DND-41 (cell line): Measurements from ENCODE around the gene PINK1.

ENCODE experiments used
- ATAC-seq: fragments of 200-7000 bp; cut with Tn5 transposase; 3 replicates; pipeline ENCODE4 v1.9.1; 2021; ENCODE audit warnings: low read depth; ENCODE audit not compliant: insufficient read depth
- DNase-seq: peaks from one replicate; pipeline ENCODE4 v3.0.0-alpha.2; 2020
- H2AFZ ChIP-seq: 2 replicates; pipeline ENCODE4 v1.6.0; 2012; ENCODE audit warnings: low read depth, low read length
- H3K27ac ChIP-seq: 2 replicates; pipeline ENCODE4 v1.5.1; 2012; ENCODE audit warnings: low read length, inconsistent platforms
- H3K27me3 ChIP-seq: fragments of 200-600 bp; sonication (generic); 2 replicates; pipeline ENCODE4 v1.6.0; 2012; ENCODE audit warnings: low read length, mild to moderate bottlenecking, inconsistent platforms; ENCODE audit not compliant: insufficient read depth, poor library complexity
- H3K36me3 ChIP-seq: 2 replicates; pipeline ENCODE4 v1.5.1; 2012; ENCODE audit warnings: low read length, inconsistent platforms; ENCODE audit not compliant: insufficient read depth
- H3K4me1 ChIP-seq: 2 replicates; pipeline ENCODE4 v1.5.1; 2012; ENCODE audit warnings: mild to moderate bottlenecking, low read length; ENCODE audit not compliant: insufficient read depth
- H3K4me2 ChIP-seq: 2 replicates; pipeline ENCODE4 v1.6.0; 2012; ENCODE audit warnings: mild to moderate bottlenecking, moderate library complexity, low read length, inconsistent platforms; ENCODE audit not compliant: insufficient read depth
- H3K4me3 ChIP-seq, 2 experiments: fragments of 200-600 bp in 1 of 2; shearing (Covaris generic) in 1 of 2; 2 replicates each; pipeline ENCODE4 v1.5.1; 2012 to 2016; ENCODE audit warnings: inconsistent platforms in 2 of 2, low read length in 2 of 2, mild to moderate bottlenecking in 2 of 2, low read depth in 1 of 2, moderate library complexity in 1 of 2
- H3K79me2 ChIP-seq: 2 replicates; pipeline ENCODE4 v1.6.0; 2012; ENCODE audit warnings: low read length, inconsistent platforms; ENCODE audit not compliant: insufficient read depth
- H3K9ac ChIP-seq: 2 replicates; pipeline ENCODE4 v1.6.0; 2012; ENCODE audit warnings: low read depth, mild to moderate bottlenecking, inconsistent platforms, low read length, moderate library complexity
- H3K9me3 ChIP-seq: 2 replicates; pipeline ENCODE4 v1.5.1; 2012; ENCODE audit warnings: low read length, moderate library complexity, mild to moderate bottlenecking, inconsistent platforms; ENCODE audit not compliant: insufficient read depth, severe bottlenecking
- H4K20me1 ChIP-seq: 2 replicates; pipeline ENCODE4 v1.6.0; 2012; ENCODE audit warnings: low read length; ENCODE audit not compliant: insufficient read depth
- EZH2 ChIP-seq: IDR thresholded peaks from 3 replicates; pipeline ENCODE4 v1.6.1; 2012; ENCODE audit warnings: borderline replicate concordance, low read depth, mild to moderate bottlenecking, moderate library complexity, low read length, inconsistent platforms; ENCODE audit not compliant: severe bottlenecking
- TF ChIP-seq, protein P1 (sequence below): IDR thresholded peaks from 2 replicates; pipeline ENCODE4 v1.5.1; 2012; ENCODE audit warnings: borderline replicate concordance, low read length, moderate library complexity, mild to moderate bottlenecking; ENCODE audit not compliant: poor library complexity, severe bottlenecking; ENCODE audit errors: extremely low read depth

PINK1 gene

DNA sequence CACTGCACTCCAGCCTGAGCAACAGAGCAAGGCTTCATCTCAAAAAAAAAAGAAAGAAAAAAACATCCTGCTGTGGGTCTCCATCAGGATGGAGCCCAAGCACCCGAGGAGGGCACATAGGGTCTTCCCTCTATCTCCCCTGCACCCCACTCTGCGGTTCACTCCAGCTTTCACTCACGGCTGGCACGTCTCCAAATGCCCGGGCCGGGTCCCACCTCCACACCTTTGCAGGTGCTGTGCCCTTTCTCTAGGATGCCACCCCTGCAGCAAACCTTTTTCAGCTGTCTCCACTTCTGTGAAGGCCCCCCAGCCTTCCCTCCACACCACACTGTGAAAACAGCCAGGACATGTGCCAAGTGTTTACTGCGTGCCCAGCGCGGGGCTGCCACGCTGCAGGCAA is 50.4 kb downstream of the PINK1 start:
- no peaks in the 10 kb centered on the region for H4K20me1 ChIP-seq
- no peak overlapping the region for H3K4me2 ChIP-seq
- H3K4me3 ChIP-seq = no peak overlapping the region
- H3K9me3 ChIP-seq = no peaks in the 10 kb centered on the region
- no peaks in the 10 kb centered on the region for H3K79me2 ChIP-seq
- no peaks in the 10 kb centered on the region for H3K36me3 ChIP-seq
- H3K9ac ChIP-seq = no peak overlapping the region
- H3K4me1 ChIP-seq = no peaks in the 10 kb centered on the region
- no peak overlapping the region for H3K27ac ChIP-seq
- H3K27me3 ChIP-seq = no peaks in the 10 kb centered on the region
- ATAC-seq (no peak), DNase-seq (no peak)
- no peak overlapping the region for H2AFZ ChIP-seq
- no peak for TF ChIP-seq EZH2
- TF ChIP-seq, protein P1, sequence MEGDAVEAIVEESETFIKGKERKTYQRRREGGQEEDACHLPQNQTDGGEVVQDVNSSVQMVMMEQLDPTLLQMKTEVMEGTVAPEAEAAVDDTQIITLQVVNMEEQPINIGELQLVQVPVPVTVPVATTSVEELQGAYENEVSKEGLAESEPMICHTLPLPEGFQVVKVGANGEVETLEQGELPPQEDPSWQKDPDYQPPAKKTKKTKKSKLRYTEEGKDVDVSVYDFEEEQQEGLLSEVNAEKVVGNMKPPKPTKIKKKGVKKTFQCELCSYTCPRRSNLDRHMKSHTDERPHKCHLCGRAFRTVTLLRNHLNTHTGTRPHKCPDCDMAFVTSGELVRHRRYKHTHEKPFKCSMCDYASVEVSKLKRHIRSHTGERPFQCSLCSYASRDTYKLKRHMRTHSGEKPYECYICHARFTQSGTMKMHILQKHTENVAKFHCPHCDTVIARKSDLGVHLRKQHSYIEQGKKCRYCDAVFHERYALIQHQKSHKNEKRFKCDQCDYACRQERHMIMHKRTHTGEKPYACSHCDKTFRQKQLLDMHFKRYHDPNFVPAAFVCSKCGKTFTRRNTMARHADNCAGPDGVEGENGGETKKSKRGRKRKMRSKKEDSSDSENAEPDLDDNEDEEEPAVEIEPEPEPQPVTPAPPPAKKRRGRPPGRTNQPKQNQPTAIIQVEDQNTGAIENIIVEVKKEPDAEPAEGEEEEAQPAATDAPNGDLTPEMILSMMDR = no peak

DNA sequence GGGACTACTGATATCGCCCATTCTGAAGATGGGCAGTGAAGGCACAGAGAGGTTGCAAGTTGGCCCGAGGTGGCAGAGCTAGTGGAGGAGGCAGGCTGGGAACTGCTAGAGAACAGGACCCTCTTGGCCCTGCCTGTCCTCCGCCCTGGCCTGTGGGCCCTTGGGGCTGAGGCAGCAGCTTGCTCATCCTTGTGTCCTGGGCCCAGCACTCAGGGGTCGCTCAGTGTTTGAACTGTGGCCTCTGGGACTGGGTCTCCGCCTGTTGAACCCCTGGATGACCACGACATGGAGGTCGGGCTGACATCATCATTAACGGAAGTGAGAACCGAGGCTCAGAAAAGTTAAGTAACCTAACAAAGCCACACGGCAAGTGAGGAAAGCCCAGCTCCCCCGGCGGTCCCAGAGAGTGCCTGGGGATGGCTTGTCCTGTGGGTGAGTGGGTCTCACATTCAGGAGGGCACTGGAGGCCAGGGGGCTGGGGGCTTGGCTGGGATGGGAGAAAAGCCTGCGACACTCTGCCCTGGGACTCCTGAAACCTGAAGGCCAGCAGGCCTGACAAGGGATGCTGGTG is 50.9 kb downstream of the PINK1 start:
- Histone ChIP-seq H3K27me3 (no peaks in the 10 kb centered on the region), H2AFZ (no peak overlapping the region), H3K4me3 (no peak overlapping the region), H3K27ac (no peak overlapping the region), H3K4me2 (no peak overlapping the region), H3K36me3 (no peaks in the 10 kb centered on the region), H3K4me1 (no peaks in the 10 kb centered on the region), H4K20me1 (no peaks in the 10 kb centered on the region), H3K9ac (no peak overlapping the region), H3K79me2 (no peaks in the 10 kb centered on the region), H3K9me3 (no peaks in the 10 kb centered on the region)
- ATAC-seq (no peak), DNase-seq (no peak)
- TF ChIP-seq, protein P1 = no peak
- no peak for TF ChIP-seq EZH2

- H3K27me3 ChIP-seq = no peaks in the 10 kb centered on the region
- no peak overlapping the region for H3K9ac ChIP-seq
- H3K4me3 ChIP-seq = no peak overlapping the region
- no peaks in the 10 kb centered on the region for H3K79me2 ChIP-seq
- no peak overlapping the region for H3K4me2 ChIP-seq
- H3K27ac ChIP-seq = no peak overlapping the region
- H2AFZ ChIP-seq = no peak overlapping the region
- H3K9me3 ChIP-seq = no peaks in the 10 kb centered on the region
- H3K36me3 ChIP-seq = no peaks in the 10 kb centered on the region
- DNase-seq (no peak), ATAC-seq (no peak)
- H3K4me1 ChIP-seq = no peaks in the 10 kb centered on the region
- no peaks in the 10 kb centered on the region for H4K20me1 ChIP-seq
- TF ChIP-seq, protein P1 = no peak
- TF ChIP-seq EZH2 = no peak
Measured at GRCh38 chr1:20684651-20685050, 51.4 kb downstream of the PINK1 start.

GRCh38 chr1:20685099-20685662 is 51.9 kb downstream of the PINK1 start:
- no peaks in the 10 kb centered on the region for H3K36me3 ChIP-seq
- ATAC-seq = no peak
- no peak overlapping the region for H3K27ac ChIP-seq
- H3K4me3 ChIP-seq = no peak overlapping the region
- no peaks in the 10 kb centered on the region for H3K4me1 ChIP-seq
- H3K9ac ChIP-seq = no peak overlapping the region
- no peak for DNase-seq
- no peaks in the 10 kb centered on the region for H3K27me3 ChIP-seq
- H3K79me2 ChIP-seq = no peaks in the 10 kb centered on the region
- H3K4me2 ChIP-seq = no peak overlapping the region
- H2AFZ ChIP-seq = no peak overlapping the region
- H3K9me3 ChIP-seq = no peaks in the 10 kb centered on the region
- TF ChIP-seq EZH2 = no peak
- TF ChIP-seq, protein P1 = no peak
- H4K20me1 ChIP-seq = no peaks in the 10 kb centered on the region
